Measurements from ENCODE around the gene SMG6.
"Not testable (repeated sequence)": the region's sequence is repeated elsewhere in the genome, so short reads cannot be mapped to it uniquely, and the experiment has no call there.

SMG6 gene

DNA sequence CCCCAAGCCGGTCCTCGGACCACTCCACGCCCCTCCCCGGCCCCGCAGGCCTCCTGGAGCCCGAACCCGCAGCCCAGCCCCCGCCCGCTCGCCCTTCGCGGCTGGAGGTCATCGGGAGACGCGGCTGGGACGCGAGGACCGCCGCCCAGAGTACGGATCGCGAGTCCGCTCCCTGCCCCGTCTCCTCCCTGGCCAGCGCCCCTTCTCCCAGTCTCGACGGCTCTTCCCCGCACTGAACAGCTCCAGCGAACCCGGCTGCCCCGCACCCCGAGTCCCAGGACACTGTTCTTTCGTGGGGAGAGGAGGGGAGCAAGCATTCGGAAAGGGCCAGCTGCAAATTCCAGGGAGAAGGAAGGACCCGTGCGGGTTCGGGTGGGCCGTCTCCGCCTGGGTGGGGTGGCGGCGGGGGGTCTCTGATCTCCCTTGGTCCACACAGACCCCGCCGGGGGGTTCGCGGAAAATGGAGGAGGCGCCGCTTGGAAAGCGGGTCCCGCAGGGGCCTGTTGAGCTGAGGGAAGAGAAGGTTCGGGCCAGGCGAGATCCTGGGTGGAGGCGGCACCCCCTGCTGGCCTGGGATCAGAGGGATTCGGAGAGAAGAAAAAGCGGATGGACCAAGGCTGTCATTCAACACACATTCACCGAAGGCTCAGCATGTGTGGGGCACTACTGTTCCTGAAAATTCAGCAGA lies 277.8 kb downstream of the SMG6 start:
- no peak for DNase-seq (ENCODE audit: low read depth)

DNA sequence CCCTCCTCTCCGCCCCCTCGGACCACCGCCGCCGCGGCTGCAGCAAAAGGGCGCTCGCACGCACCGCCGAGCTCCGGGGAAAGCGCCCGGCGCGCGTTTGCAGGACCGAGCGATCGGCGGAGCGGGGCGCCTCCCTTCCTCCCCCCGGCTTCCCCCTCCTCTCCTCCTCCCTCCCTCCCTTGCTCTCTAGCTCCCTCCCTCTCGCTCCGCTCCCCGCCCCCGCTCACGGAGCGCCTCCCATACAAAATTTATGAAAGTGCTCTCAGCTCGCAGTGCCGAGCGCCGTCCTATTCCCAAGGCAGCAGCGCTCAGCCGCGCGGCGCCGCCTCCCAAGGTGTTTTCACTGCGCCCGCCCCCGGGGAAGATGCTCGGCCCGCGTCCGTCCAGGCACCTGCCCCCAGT lies 278.4 kb downstream of the SMG6 start, which contains the start of gene RTN4RL1:
Gene RTN4RL1 (minus strand): TSS at position 115 of the 402 bp plus-strand sequence. CDS start 469 bp downstream, outside the sequence.
- peak; percentile 69 for DNase-seq (ENCODE audit: low read depth)

DNA sequence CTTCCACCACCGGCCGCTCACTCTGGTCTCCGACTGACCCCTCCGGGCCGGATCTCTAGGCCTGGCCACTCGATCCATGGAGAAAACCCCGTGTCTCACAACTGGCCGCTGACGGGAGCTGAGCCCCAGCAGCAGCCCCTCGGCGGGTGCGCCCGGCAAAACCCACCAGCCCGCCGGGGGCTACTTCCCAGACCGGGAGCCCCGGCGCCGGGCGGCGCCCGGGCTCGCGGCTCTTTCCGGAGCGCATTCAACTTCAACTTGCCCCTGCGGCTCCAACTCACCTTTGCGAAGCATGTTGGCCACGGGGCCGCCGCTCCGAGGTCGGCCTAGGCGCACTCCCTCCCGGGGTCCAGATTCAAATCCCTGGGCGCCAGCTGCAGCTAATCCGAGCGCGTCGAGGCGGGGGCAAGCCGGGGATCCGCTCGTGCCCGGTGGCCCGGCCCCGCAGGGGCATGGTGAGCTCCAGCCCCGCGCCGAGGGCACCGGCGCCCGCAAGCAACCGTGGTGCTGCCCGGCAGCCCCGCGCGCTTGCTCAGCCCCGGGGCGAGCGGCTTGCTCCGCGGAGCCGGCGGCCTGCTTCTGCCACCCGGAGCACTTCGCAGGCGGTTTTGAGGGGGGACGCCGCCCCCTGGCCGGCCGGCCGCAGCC lies 278.9 kb downstream of the SMG6 start:
- no peak for DNase-seq (ENCODE audit: low read depth)

DNA sequence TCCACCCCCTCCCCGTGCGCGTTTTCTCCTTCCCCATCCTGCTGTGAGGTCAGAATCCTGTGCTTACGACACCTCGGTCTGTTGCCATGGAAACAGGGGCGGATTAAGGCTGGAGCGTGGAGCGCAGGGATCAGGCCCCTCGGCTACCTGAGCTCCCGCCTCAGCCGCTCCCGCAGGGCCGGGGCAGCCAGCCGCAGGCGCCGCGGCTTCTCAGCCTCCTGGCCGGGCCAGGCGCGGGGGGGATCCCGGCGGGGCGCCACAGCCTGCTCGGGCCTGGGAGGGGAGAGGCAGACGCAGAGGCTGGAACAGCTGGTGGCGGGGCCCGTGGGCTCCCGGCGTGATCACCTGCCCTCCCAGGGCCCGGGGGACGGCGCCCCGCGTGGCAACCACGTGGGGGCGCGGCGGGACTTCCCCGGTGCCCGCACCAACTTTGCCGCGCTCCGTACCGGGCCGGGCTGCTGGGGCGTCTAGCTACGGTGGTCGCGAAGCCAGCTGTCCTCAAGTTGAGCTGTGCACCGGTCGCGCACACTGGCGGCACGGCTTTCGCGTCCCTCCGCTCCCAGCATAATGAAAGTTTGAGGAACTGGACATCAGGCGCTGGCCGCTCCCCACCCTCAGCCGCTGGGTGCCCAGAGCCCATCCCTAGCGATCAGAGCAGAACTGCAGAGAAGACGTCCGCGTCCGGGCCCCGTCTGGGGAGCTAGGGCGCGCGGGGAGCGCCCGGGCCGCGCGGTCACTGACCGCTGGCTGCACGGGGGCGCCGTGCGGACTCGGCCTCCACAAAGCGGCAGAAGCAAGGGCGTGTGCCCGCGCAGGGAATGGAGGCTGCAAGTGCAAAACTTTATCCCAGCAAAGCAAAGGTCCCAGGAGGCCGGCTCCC lies 279.7 kb downstream of the SMG6 start:
- DNase-seq (ENCODE audit: low read depth) = peak; percentile 34

DNA sequence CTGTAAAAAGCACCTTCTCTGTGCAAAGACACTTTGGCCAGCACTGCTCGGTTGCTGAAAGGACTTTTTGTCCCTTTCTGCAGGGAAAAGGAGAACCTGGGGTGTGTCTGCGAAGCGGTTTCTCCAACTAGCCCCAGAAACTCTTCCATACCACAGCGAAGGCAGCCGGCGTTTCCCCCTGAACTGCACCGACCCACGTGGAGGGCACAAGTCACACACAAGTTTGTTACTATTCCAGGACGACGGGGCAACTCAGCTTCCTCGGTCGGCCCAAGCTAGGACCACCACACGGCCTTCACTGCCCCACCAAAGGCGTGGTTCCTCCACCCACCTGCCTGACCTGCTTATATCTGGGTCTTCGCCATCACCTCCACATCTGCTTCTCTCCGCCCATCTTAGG lies 280.3 kb downstream of the SMG6 start:
- no peak for DNase-seq (ENCODE audit: low read depth)

DNA sequence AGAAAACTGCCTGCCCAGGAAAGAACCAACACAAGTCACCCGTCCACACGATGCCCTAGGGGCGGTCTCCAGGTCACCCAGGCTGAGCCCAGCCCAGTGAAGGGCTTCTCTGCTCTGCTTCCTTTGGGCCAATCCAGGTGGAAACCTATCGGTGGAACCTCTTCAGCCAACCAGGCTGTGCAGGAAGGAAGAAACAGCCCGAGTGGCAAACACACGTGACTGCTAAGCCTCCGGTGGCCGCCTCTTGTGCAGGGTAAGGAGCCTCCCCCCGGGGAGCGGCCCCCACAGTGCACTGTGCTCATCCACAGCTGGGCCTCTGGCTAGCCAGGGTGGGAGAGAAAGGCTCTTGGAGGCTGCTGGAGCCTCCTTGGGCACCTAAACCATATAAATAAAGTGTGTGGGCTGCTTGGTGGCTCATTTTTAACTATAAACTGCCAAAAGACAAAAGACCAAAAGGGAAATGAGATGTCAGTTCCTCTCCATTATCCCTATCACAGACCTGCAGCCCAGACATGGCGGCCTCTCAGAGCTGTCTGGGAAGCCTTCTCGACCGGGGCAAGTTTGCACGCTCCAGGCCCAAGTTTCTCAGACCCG lies 280.8 kb downstream of the SMG6 start:
- no peak for DNase-seq (ENCODE audit: low read depth)

DNA sequence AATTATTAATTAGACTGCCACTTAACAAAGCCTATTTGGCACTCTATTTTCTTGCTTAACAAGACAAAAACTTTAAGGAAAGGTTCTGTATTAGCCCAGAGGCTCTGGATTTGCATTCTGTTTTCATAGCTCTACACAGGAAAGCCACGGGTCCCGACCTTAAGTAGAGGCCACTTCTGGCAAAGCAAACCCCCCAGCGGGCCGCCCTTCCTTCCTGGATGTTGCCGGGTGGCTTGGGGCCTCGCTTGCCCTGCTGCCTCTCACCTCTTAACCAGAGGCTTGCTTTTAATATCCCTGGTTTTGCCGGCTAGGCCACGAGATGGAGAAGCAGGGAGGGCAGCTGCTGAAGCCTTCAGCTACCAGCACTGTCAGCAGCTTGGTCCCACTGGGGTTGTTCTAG lies 282.9 kb downstream of the SMG6 start:
- no peak for DNase-seq (ENCODE audit: low read depth)

DNA sequence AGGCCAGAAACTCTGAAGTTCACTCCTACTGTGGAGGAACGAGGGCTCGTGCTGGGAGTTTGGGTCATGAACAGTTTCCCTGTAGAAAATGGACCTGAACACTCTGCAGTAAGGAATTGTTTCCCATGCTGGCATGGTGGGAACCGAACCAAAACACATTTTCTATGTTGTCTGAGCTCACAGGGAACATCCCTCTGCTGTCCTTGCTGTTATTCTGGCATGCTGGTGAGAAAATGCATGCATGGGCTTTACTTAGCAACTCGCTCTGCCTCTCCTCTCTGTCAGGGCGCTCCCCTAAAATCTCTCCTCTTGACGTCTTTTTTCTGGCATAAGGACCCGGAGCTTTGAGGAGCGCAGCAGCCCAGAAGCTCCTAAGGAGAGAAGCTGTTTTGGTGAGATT lies 283.9 kb downstream of the SMG6 start:
- no peak for DNase-seq (ENCODE audit: low read depth)

DNA sequence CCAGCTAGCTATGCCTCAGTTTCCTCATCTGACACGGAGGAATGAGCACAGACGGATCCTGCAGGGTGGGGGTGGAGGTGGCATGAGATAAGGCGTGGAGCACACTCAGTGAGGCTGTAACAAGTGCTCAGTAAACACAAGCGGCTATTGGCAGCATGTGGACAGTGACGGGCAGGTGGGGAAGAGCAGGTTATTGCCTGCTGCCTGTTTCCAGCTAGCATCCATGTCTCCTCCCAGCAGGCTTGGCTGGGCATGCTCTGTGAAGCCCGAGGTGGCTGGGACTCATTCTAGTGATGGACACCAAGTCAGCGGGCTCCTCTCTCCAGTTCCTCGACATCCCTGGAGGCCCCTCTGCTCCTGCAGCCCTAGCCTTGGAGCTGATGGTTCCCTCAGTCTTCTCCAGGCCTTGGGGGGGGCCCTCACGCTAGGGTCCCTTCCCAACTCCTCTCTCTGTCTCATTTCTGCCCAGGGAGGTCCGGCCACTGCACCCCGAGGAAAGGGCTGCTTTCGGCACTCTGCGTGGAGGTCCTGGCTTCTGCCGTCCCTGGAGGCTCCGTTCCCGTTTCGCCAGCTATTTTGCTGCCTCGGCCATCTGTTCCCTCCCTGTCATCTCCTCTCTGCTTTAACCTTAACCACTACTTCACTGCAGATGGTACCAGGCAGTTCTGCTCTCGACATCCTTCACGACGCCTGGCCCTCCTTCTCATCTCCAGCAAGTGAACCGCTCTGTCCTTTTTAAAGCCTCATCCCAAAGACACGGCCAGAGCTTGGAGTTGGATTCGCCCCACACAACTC lies 284.7 kb downstream of the SMG6 start:
- DNase-seq (ENCODE audit: low read depth) = no peak

DNA sequence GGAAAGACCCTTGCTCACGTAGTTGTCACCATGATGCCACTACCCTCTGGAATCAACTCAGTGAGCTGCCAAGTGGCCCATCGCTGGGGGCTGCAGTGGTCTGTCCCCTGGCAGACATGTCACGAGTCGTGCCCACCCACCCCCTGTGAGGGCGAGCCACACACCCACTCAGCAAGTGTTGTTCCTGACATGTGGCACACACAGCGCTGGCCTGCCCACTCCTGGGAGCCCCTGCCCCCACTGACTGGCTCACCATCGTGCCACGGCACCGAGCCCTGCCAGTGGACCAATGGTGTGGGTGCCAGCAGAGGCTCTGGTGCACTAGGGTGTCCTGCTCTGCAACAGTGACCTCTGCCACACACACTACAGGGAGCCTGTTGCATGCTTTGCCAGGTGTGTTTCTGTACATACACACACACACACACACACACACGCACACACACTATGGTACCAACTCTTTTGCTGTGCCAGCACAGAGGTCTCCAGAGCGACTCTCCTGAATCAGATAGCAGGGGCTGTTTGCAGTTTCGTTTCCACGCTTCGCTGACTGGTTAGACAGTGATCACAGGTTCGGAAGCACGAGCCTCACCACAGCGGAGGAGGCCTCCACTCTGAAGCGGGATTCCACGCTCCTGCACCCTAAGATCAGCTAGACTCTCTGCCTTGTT lies 286.2 kb downstream of the SMG6 start:
- no peak for DNase-seq (ENCODE audit: low read depth)

DNA sequence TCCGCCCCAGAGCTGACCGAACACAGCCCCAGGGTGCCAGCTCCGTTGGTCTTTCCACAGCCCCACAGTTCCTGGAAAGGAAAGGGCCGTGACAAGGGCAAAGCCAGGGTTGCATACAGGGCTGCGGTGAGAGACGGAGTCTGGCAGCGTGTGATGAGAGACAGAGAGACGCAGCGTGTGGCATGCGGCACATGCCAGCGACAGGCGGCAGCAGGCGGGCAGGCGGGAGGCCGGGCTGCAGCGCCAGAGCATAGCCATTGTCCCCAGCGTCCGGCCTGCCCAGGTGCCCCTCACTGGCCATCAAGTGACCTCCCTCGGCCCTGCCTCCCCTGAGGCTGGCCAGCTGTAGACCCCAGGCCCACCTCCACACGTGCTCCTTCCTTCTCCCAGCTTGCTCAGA lies 287.1 kb downstream of the SMG6 start:
- no peak for DNase-seq (ENCODE audit: low read depth)

DNA sequence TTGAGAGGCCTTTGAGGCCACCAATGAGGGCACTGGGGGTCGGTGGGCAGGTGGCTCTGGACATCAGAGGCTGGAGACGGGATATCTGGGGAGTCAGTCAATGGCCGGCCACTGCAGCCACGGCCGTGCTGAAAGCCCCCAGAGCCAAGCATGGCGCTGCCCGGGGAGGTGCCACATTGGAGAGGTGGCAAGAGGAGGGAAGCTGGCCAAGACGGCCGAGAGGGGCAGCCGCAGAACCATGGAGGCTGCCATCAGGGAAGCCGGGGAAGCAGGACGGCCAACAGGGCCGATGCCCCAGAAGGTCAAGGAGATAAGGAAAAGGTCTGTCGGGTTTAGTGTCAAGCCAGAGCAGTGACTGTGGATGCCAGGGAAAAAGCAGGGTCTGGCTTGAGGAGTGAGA lies 288.3 kb downstream of the SMG6 start:
- DNase-seq (ENCODE audit: low read depth) = no peak

DNA sequence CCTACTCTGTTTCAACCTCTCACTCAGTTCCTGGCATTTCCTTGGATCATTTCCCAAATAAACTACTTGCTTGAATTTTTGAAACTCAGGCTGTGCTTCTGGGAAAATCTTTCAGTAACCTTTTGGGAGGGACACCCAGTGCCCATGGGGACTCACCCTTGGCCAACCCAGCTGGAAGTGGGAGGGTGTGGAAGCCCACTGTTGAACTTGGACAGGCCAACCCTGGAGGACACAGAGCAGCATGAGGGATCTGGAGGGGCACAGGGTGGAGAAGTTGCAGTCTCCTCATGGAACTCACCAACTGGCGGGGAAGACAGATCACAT lies 289.6 kb downstream of the SMG6 start:
- no peak for DNase-seq (ENCODE audit: low read depth)

DNA sequence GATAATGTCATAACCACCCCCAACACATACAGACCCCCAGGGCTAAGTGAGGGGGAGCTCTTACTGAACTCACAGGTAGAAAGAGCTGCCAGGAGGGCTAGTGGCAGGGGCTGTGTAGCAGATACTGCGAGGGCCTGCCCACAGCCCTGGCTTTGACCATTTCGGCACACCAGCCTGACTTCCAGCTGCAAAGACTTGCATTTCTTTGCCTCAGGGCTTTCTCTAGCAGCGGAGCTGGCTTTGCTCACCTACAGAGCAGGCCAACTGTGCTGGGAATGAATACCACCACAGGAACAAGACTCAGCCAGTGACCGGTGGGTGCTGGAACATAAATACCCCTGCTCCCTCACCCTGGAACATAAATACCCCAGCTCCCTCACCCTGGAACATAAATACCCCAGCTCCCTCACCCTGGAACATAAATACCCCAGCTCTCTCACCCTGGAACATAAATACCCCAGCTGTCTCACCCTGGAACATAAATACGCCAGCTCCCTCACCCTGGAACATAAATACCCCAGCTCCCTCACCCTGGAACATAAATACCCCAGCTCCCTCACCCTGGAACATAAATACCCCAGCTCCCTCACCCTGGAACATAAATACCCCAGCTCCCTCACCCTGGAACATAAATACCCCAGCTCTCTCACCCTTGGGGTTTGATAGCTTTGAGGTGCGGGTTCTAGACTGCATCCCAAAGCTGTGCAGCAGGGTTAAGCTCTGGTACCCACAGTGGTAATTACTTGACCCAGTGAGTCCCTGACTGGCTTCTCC lies 290.2 kb downstream of the SMG6 start:
- DNase-seq (ENCODE audit: low read depth) = not testable (repeated sequence)

DNA sequence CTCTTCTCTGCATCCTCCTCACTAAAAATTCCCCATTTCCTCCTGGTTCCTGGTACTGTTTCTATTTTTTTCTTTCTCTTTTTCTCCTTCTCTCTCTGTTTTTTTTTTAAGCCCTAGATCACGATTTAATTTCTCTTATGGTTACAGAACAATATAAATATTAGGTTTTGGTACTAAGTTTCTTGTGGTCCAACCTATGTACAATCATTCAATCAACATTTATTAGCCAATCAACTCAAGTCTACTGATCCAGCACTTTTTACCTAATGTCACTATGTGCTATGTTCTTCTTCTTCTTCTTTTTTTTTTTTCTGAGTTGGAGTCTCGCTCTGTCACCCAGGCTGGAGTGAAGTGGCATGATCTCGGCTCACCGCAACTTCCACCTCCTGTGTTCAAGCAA lies 291.1 kb downstream of the SMG6 start:
- no peak for DNase-seq (ENCODE audit: low read depth)

DNA sequence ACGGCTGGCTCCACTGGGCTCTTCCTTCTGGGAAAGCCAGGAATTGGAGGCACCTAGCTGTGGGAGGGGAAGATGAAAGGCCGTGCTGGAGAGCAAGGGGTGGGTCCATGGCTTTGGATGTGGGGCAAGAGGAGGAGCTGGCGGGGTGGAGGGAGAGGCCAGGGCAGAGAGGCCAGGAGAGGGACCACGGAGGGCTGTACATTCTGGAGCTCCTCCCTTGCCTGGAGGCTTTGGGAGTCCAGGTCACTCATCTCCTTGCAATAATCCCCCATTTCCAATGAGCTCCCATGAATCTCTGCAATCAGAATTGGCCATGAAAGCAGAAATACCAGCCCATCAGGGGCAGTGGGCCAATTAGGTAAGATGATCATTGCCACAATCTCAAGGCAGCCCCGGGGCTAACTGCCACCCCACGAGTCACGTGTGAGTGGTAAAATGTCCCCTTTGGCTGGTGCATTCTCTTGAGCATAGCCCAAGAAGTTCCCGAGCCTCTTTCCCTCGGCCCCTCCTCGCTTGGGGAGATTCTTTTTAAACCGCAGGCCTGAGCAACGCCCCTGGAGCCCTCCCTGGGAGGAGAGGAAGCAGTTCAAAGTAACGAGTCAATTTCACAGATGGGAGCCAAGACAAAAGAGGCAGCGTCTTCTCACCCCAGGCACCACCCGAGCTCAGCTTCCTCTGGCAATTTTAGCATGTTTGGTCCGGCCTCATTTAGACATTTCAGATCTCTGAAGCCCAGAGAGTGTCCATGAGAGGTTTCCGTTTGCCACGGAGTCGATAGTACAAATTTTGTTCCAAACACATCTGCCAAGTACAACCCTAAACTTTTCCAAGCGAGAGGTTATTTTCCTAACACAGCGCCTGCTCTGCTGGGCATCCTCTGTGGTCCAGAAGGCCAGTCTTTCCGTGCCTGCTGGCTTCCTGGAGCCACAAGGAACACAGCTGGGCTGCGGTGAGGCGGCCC lies 291.9 kb downstream of the SMG6 start:
- DNase-seq (ENCODE audit: low read depth) = no peak

Data from T-helper 22 cell (primary cell).